Upper lobe of right lung (tissue), 1 donor: ENCODE results near the gene DNAJC10. TPM values are rescaled to one million over a fixed set of nuclear protein-coding genes. Genes with fewer than 3 reads are reported as not detected.

Source experiments
- ATAC-seq: fragments of 200-7000 bp; cut with Tn5 transposase; one replicate; pipeline ENCODE4 v1.9.1; 2020; ENCODE audit warnings: mild to moderate bottlenecking, moderate library complexity
- DNase-seq: peaks from one replicate; pipeline ENCODE4 v3.0.0-alpha.2; 2020
- H3K27ac ChIP-seq: fragments of 200-600 bp; one replicate; pipeline ENCODE4 v1.8.0; 2022
- H3K27me3 ChIP-seq: fragments of 200-600 bp; one replicate; pipeline ENCODE4 v1.8.0; 2022; ENCODE audit warnings: mild to moderate bottlenecking
- H3K36me3 ChIP-seq: fragments of 200-600 bp; one replicate; pipeline ENCODE4 v1.8.0; 2022
- H3K4me1 ChIP-seq: fragments of 200-600 bp; one replicate; pipeline ENCODE4 v1.8.0; 2022
- H3K4me3 ChIP-seq: fragments of 200-600 bp; one replicate; pipeline ENCODE4 v1.8.0; 2022; ENCODE audit warnings: mild to moderate bottlenecking
- H3K9me3 ChIP-seq: fragments of 200-600 bp; one replicate; pipeline ENCODE4 v1.8.0; 2022
- CTCF ChIP-seq: fragments of 200-600 bp; IDR thresholded peaks from one replicate; pipeline ENCODE4 v1.8.0; 2022; ENCODE audit warnings: antibody characterized with exemption
- intact Hi-C: fragments of 100-400 bp; cut with DNase I; formaldehyde crosslinking; loops from one replicate; pipeline ENCODE4 v1.11.0; 2022
- total RNA-seq: library from RNA; stranded (reverse); fragmentation: NEBNext Ultra II Directional; extraction: Animal tissue kit (Norgen Biotek cat#: 25700); gene quantifications from one replicate; pipeline ENCODE4 v1.2.1, GENCODE V29; 2021
- donor health status: DM: no; HTN: yes; CAD: no; lungs with severe emphysema.

Gene DNAJC10
- total RNA-seq, 1 donor from 2014 or later, result 79.9 TPM

GRCh38 chr2:182817558-182817957 is 101.5 kb downstream of the DNAJC10 start:
- ATAC-seq (no peak), DNase-seq (no peak)
- H3K27ac ChIP-seq, result no peak overlapping the region
- no peak overlapping the region for H3K4me3 ChIP-seq
- H3K36me3 ChIP-seq, result no peaks in the 10 kb centered on the region
- H3K27me3 ChIP-seq, result no peaks in the 10 kb centered on the region
- intact Hi-C loops, result no loop called here
- no peak for TF ChIP-seq CTCF
- no peaks in the 10 kb centered on the region for H3K4me1 ChIP-seq
- no peaks in the 10 kb centered on the region for H3K9me3 ChIP-seq

- DNase-seq, result no peak
- TF ChIP-seq CTCF, result no peak
- H3K27ac ChIP-seq, result no peak overlapping the region
- no peaks in the 10 kb centered on the region for H3K27me3 ChIP-seq
- no peaks in the 10 kb centered on the region for H3K36me3 ChIP-seq
- no peak overlapping the region for H3K4me3 ChIP-seq
- no peaks in the 10 kb centered on the region for H3K9me3 ChIP-seq
- intact Hi-C loops, result no loop called here
- no peaks in the 10 kb centered on the region for H3K4me1 ChIP-seq
- no peak for ATAC-seq
Observed at GRCh38 chr2:182818501-182818900, 102.4 kb downstream of the DNAJC10 start.

GRCh38 chr2:182818925-182819324 is 102.9 kb downstream of the DNAJC10 start:
- H3K27ac ChIP-seq, result no peak overlapping the region
- intact Hi-C loops, result no loop called here
- no peaks in the 10 kb centered on the region for H3K9me3 ChIP-seq
- H3K4me1 ChIP-seq, result no peaks in the 10 kb centered on the region
- H3K27me3 ChIP-seq, result no peaks in the 10 kb centered on the region
- no peaks in the 10 kb centered on the region for H3K36me3 ChIP-seq
- DNase-seq (no peak), ATAC-seq (no peak)
- H3K4me3 ChIP-seq, result no peak overlapping the region
- TF ChIP-seq CTCF, result no peak

GRCh38 chr2:182819412-182819811 is 103.4 kb downstream of the DNAJC10 start:
- TF ChIP-seq CTCF, result no peak
- Histone ChIP-seq H3K4me3 (no peak overlapping the region), H3K36me3 (no peaks in the 10 kb centered on the region), H3K9me3 (no peaks in the 10 kb centered on the region), H3K4me1 (no peaks in the 10 kb centered on the region), H3K27ac (no peak overlapping the region), H3K27me3 (no peaks in the 10 kb centered on the region)
- DNase-seq (no peak), ATAC-seq (no peak)
- intact Hi-C loops, result no loop called here

- TF ChIP-seq CTCF, result no peak
- Histone ChIP-seq H3K27me3 (no peaks in the 10 kb centered on the region), H3K4me3 (no peak overlapping the region), H3K36me3 (no peaks in the 10 kb centered on the region), H3K27ac (no peak overlapping the region), H3K4me1 (no peaks in the 10 kb centered on the region), H3K9me3 (no peaks in the 10 kb centered on the region)
- DNase-seq (no peak), ATAC-seq (no peak)
- intact Hi-C loops, result no loop called here
Observed at GRCh38 chr2:182821182-182821581, 105.1 kb downstream of the DNAJC10 start.

- DNase-seq, result no peak
- Histone ChIP-seq H3K27ac (no peak overlapping the region), H3K4me3 (no peak overlapping the region), H3K4me1 (no peaks in the 10 kb centered on the region), H3K9me3 (no peaks in the 10 kb centered on the region), H3K27me3 (no peaks in the 10 kb centered on the region), H3K36me3 (no peaks in the 10 kb centered on the region)
- intact Hi-C loops, result no loop called here
- TF ChIP-seq CTCF, result no peak
- ATAC-seq, result no peak
Observed at GRCh38 chr2:182822733-182823132, 106.7 kb downstream of the DNAJC10 start.
